Sciatic nerve (tissue), 2 donors: ENCODE data around the gene EMILIN2. TPM values are rescaled to one million over a fixed set of nuclear protein-coding genes. Genes with fewer than 3 reads are reported as not detected.

ENCODE experiments used
- ATAC-seq: fragments of 200-7000 bp; cut with Tn5 transposase; one replicate; pipeline ENCODE4 v1.9.1; 2020; ENCODE audit warnings: mild to moderate bottlenecking, moderate library complexity
- DNase-seq: peaks from one replicate; pipeline ENCODE4 v3.0.0-alpha.2; 2020; ENCODE audit warnings: low spot score
- intact Hi-C: fragments of 100-400 bp; cut with DNase I; formaldehyde crosslinking; loops from one replicate; pipeline ENCODE4 v1.14.2; 2022
- total RNA-seq: library from RNA; stranded (reverse); fragmentation: NEBNext Ultra II Directional; extraction: Animal tissue kit (Norgen Biotek cat#: 25700); gene quantifications from one replicate; pipeline ENCODE4 v1.2.1, GENCODE V29; 2021
- donor health status: DM: no; HTN: no; CAD: no.
- donor health status: DM: no; HTN: no; CAD: no.

EMILIN2 gene
- total RNA-seq, 1 donor from 2014 or later: 25.1 TPM

DNA sequence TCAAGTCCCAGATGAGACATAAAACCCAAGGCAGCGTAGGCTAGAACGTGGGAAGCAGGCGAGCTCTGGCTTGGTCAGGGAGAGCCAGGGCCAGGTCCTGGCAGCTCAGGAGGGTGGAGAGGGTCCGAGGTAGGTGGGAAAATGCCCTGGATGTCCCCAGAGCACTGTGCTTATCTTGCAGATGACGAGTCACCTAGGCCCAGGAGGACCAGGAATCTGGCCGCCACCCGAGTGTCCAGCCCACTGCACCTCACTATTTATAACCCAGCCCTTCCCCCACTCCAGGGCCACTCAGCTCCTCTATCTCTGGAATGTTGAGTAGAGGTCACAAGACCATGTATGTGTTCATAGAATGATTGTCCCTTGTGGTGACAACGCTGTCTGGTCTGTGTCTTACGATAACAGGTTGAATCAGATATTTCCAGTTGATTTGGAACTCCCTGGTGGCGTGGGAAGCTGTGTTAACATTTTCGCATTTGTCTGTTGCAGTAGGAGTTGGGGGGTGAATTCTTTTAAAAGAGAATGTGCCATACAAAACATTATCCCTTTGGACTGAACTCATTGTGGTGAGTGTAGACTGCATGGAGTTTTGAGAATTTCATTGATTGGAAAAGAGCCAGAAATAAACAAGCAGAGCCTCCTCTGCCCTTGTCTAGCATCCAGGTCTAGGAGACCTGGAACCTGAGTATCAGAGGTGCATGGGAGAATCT lies 47.5 kb downstream of the EMILIN2 start:
- intact Hi-C loops: no loop called here
- DNase-seq: no peak
- ATAC-seq: no peak

DNA sequence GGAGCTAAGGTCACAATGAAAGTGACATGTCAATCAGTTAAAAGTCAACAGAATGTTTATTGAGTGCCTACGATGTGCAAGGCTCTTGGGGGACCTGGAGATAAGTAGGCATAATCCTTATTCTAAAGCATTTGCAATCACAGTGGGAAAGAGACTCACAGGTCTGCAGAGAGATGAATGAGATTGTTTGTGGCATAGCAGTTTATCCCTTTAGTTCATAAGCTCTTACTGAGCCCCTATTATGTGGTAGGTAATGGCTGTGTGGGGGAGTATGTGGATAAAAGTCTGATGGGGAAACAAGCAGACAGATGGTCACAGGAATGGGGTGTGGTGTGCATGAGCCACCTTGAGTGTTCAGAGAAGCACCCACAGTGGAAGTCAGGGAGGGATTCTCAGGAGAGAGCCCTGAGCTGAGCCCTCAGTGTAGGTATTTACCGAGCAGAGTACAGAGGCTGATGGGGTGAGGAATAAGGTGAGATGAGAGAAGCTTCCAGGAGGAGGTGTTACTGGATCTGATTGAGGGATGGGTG lies 48.1 kb downstream of the EMILIN2 start:
- intact Hi-C loops: no loop called here
- DNase-seq (no peak), ATAC-seq (no peak)

DNA sequence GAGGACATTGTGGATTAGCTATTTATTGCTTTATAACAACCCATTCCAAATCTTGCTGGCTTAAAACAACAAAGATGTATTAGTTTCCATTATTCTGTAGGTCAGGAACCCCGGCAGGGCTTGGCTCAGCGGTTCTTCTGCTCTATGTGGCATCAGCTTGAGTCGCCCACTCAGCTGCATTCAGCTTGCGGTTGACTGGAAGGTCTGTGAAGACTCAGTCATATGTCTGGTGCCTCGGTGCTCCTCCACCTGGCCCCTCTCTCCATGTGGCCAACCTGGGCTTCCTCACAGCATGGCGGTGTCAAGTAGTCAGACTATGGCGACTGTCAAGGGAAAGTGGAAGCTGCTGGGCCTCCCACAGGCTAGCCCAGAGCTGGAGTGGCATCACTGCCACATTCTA lies 48.6 kb downstream of the EMILIN2 start:
- intact Hi-C loops: no loop called here
- no peak for DNase-seq

DNA sequence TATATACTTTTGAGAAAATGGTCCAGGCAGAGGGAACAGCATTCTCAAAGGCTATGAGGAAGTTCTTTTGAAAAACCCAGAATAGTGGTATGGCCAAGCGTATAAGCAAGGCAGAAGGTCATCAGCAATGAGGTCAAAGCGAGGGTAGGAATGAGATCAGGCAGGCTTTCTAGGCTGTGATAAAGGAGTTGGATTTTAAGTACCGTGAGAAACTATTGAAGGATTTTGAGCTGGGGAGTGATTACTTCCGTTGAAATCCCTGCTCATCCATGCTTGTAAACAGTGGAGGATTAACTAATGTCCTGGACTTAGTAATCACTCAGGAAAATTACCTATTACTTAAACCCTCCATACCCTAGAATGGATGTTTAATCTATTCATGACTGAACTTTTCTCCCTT lies 50.2 kb downstream of the EMILIN2 start:
- intact Hi-C loops: no loop called here
- DNase-seq (no peak), ATAC-seq (no peak)

More for the DNA sequence above, 48.6 kb downstream of the EMILIN2 start:
- no peak for ATAC-seq

DNA sequence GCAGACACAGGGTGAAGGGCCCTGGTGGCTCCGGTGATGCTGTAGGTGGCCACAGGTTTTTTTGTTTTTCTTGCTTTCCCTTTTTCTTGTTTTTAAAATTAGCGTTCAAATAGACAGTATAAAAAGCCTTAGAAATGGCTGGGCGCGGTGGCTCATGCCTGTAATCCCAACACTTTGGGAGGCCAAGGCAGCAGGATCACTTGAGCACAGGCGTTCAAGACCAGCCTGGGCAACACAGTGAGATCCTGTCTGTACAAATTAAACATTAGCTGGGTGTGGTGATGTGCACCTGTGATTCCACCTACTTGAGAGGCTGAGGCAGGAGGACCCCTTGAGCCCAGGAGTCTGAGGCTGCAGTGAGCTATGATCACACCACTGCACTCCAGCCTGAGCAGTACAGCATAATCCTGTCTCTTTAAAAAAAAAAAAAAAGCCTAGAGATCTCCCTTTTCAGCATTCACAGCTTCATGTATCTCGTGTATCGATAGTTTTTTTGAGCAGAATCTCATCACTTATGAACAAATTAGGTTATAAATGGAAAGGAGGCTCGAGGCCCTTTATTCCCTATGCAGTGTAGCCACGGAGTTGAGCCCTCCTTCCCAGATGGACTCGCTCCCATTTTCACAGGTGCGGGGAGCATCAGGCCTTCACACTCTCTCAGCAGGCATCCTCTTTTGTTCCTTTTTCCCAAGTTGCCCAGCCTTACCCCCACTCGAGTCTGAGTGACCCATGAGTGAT lies 50.8 kb downstream of the EMILIN2 start:
- intact Hi-C loops: no loop called here
- ATAC-seq (no peak), DNase-seq (no peak)

DNA sequence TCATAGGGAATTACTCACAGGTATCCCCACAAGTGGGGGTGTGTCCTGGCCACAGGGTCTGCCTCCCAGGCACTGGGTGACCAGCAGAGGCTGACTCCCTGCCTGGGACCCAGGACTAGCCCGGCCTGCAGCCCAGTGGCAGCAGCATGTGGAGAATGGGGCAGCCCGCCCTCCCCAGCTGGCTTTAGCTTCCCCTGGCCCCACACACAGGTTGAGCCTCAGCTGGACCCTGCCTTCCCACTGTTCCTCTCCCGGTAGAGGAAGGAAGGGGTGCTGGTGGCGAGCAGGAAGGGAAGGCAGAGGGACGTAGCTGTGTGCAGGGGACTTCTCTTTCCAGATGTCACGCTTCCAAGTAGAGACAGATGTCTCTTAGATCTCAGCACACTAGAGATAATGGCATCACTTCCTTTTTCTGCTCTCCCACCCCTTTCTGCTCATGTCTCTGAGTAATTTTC lies 51.4 kb downstream of the EMILIN2 start:
- ATAC-seq: peak; percentile 47
- intact Hi-C loops: no loop called here
- DNase-seq: no peak

DNA sequence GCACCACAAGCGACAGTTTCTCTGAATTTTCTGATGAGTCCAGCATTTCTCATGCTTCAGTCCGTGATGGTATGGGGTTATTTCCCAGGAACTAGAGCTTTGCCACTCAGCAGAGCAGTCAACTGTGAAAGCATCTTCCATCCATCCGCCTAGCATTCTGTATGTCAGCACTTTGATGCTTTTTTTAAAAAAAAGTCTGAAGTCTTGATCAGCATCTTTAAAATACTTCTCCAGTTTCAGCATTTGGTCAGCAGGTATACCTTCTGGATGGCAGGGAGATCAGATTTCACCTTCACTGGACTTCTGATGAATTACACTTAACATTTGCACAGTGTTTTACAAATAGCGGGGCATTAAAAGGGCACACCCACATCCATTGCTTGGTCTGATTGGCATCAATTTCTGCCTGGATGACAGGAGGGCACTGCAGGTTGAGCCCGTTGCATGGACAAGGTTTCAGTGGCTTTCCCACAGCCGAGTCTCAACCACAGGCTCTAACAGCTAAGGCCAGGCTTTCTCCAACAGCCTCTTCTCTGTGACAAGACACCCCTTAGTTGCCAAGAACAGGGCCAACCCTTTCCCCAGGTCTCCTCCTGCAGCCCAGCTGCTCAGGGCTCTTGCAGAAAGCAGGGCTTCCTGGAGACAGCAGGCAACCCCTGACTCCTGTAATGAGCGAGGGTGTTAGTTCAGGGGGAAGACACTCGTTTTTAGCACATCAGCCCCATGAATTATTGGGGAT lies 54.0 kb downstream of the EMILIN2 start:
- ATAC-seq: no peak
- DNase-seq: peak; percentile 32
- intact Hi-C loops: loop anchor here (10.0 kb wide), 1 partner anchor 126 kb away; no protein-coding TSS in a partner anchor

DNA sequence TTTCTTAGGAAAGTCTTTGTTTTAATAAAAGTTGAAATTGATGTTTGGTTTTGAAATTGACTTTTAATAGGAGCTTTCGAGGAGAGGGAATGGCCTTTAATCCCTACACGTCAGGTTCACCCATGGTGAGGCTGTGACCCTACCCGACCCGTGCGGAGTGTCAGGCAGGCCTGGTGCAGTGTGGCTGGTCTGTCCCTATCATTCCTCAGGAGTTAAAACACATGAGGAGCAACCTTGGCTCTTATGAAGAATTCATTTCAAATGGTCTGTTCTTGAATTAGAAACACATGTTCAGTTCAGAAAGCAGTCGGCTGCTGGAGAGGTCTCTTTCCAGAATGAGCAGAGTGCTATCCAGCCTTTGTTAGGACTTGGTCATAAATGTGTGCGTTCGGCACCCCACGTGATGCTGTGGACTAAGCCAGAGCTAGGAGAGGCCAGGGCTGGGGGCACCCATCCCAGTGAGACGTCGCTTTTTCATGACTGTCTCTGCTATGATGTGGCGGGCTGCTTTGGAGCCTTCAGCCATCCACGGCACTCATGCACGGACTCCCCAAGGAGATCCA lies 54.7 kb downstream of the EMILIN2 start:
- intact Hi-C loops: loop anchor here (10.0 kb wide), 1 partner anchor 127 kb away; no protein-coding TSS in a partner anchor
- DNase-seq (peak; percentile 64), ATAC-seq (peak; percentile 66)

DNA sequence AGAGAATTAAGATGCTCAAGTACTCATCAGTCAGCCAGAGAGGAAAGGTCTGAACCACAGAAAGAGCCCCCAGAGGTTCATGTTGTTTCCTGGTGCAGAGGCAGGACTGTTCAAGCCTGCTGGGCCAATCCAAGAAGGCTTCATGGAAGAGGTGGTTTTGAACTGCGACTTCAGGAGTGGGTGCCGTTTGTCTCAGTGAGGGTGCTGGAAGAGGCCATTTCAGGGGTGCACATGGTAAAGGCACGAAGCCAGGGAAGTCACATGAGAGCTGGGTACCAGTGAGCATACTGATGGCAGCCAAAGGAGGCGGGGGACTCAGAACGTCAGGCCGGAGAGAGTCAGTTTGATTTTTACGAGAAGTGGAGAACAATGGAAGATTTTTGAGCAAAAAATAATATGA lies 55.5 kb downstream of the EMILIN2 start:
- DNase-seq: peak; percentile 54
- intact Hi-C loops: loop anchor here (10.0 kb wide), 1 partner anchor 128 kb away; no protein-coding TSS in a partner anchor
- ATAC-seq: no peak

DNA sequence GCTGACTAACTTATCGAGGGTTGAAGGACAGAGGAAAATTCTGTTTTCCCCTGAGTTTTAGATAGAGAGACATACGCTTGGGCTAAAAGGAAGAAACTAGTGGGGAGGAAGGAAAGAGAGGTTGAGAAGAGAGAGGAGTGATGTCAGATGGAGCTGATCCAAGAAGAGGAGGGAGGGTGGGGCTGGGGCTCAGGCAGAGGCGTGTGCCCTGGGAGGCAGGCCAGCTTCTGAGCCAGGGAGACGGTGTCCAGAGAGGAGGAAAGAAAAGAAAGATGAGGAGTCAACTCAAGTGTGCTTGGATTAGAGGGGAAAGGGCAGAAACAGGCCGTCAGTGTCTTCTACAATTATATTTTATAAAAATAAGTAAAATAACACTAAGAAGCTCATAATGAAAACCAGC lies 56.2 kb downstream of the EMILIN2 start:
- DNase-seq: peak; percentile 77
- intact Hi-C loops: loop anchor here (10.0 kb wide), 1 partner anchor 128 kb away; no protein-coding TSS in a partner anchor
- peak; percentile 82 for ATAC-seq

DNA sequence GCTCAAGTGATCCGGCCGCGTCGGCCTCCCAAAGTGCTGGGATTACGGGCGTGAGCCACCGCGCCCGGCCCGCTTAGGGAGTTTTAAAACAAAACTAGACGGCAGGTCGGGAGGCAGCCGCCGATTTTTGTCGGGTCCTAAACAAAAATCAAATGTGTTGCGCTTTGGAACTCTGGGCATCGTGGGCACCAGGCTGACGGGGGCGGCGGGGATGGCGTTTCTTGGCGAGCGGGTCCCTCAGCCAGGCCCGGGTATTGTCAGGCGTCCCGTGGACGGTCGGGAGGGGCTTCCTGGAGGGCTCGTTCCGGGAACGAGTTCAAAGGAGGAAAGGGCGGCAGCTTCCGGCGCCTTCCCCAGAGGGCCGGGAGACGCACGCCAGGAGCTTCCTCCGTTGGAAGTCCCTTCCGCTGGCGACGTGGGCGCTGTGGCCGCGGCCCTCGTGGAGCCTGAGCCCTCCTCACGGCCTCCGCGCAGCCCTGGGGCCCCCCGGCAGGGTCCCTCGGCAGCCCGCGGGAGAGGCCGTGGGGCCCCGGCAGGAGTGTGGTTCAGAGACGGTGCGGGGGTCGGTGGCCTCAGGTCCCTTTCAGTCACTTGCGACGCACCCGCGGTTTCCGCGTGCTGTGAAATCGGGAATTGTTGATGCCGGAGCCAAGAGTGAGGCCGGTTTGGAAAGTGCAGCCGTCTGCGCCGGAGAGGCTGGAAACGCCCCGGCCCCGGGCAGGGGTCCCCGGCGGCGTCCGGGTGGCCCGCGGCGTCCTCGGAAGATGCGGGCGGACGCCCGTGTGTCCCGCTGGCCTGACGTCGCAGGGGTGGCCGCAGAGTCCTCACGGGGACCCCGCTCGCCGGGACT lies 59.3 kb downstream of the EMILIN2 start:
- ATAC-seq (peak; percentile 31), DNase-seq (peak; percentile 86)
- intact Hi-C loops: loop anchor here (10.0 kb wide), 1 partner anchor 131 kb away; no protein-coding TSS in a partner anchor

DNA sequence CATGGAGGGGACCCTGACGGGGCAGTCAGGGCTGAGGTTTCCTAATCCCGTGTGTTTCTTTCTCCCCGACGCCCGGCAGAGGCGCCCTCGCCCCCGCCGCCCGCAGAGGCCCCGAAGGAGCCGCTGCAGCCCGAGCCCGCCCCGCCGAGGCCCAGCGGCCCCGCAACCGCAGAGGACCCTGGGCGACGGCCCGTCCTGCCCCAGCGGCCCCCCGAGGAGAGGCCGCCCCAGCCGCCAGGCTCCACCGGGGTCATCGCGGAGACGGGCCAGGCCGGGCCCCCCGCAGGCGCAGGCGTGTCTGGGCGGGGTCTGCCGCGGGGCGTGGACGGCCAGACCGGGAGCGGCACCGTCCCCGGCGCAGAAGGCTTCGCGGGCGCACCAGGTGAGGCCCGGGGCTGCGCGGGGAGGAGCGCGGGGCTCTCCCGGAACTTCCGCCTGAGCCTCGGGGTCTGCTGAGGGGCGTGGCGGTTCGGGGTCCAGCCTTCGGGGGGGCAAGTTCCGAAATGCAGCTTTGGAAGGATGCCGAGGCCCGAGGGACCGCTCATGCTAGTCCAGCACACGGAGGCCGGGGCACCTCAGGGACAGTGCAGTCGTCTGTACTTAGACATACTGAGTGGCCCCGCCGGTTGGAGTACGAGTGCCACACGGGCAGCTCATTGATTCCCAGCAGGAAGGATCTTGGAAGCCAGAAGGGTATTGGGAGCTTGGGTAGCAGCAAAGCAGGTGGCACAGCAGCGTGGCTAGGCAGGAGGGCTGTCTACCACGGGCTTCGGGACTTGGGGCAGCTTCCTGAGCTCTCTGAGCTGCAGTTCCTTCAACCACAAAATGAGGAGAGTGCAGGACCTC lies 60.1 kb downstream of the EMILIN2 start:
- DNase-seq (no peak), ATAC-seq (peak; percentile 3)
- intact Hi-C loops: loop anchor here (10.0 kb wide), 1 partner anchor 132 kb away; no protein-coding TSS in a partner anchor

DNA sequence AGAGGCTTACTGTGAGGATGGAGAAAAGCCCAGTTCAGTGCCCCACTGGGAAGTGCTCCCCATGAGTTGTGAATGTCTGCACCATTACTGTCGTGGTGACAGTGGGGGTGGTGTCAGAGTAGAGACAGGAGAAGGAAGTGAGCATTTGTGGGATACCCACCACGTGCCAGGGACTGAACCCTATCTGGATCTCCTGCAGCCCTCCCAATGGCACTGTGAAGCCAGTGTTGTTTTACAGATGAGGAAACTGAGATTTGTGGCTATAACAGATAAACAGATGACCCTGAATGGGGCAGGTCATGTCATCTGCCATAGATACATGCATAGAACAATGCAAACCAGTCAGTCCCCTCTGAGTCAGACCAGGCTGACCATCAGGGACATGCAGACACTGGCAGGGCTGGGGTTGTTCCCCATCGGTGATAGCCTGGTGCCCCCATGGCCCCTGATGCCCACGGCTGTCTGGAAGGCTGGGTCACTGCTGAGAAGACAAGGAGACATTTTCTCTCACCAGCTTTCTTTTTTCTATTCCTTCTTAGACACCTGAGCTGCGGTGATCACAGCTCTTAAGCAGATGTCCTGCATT lies 60.8 kb downstream of the EMILIN2 start:
- intact Hi-C loops: loop anchor here (10.0 kb wide), 1 partner anchor 133 kb away; no protein-coding TSS in a partner anchor
- no peak for ATAC-seq
- no peak for DNase-seq

DNA sequence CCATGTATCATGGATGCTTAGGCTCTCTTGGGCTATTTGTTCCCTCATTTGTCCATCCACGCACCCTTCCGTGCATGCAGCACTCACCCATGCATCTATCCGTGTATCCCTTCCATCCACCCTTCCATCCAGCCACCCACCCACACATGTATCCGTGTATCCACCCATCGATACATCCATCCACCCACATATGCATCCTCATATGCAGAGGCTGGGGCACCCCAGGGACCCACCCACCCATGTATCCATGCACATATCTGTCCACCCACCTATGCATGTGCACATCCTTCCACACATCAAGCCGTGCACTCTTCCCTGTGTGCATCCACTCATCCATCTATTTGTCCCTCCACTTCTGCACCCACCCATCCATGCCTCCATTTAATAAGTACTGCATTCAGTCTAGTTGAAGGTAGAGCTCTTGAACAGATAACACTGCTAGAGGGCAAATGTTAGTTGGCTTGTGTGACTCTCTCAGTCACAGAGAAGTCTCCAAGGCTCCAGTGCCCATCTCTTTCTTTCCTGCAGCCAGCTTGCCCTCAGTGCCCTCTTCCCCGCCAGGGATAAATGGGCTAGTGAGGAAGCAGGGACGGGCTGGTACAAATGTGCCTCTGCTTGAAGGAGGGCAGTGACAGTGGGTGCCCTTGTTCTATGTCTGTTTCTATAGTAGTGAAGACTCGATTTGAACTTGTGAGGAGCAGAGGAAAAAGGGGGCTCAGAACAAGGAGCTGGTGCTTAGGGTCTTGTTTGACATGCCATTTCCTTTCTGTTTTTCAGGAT lies 61.5 kb downstream of the EMILIN2 start:
- ATAC-seq (no peak), DNase-seq (no peak)
- intact Hi-C loops: loop anchor here (10.0 kb wide), 1 partner anchor 134 kb away; no protein-coding TSS in a partner anchor

DNA sequence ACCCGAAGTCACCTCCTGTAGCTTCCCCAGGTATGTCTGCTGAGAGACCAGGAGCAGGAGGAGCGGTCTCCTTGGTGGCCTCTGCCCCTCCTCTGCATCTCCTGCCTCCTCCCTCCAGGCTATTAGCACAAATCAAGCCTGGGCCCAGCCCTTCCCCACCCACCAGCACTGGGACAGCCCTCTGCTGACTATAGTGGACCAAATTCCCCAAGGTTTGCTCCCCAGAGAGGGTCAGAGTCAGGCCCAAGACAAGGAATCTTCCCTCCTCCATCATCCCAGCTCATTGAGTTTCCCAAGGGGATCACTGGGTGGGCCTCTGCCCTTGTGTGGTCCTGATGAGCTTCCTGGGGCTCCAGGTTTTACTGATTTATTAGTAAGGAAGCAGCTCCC lies 62.1 kb downstream of the EMILIN2 start:
- DNase-seq: no peak
- intact Hi-C loops: loop anchor here (10.0 kb wide), 1 partner anchor 134 kb away; no protein-coding TSS in a partner anchor
- ATAC-seq: peak; percentile 5
